Mesendoderm (in vitro differentiated cells): ENCODE data around the gene DNHD1.

Source experiments
- DNase-seq: peaks from one replicate; pipeline ENCODE4 v3.0.0; 2013
- H2AK5ac ChIP-seq: 2 replicates; pipeline ENCODE4 v1.6.1; 2013; ENCODE audit warnings: low read length, inconsistent platforms
- H2BK120ac ChIP-seq: 2 replicates; pipeline ENCODE4 v1.6.1; 2013; ENCODE audit warnings: low read depth, mild to moderate bottlenecking, low read length, moderate library complexity, mixed read lengths
- H2BK15ac ChIP-seq: replicated peaks from 2 replicates; pipeline ENCODE4 v1.6.1; 2013; ENCODE audit warnings: low read depth, mild to moderate bottlenecking, moderate library complexity
- H2BK5ac ChIP-seq: 2 replicates; pipeline ENCODE4 v1.6.1; 2013; ENCODE audit warnings: low read length, inconsistent platforms
- H3K18ac ChIP-seq: 2 replicates; pipeline ENCODE4 v1.6.1; 2013; ENCODE audit warnings: mild to moderate bottlenecking, low read length, mixed read lengths
- H3K23ac ChIP-seq: one replicate; pipeline ENCODE4 v1.6.1; 2013; ENCODE audit warnings: low read length
- H3K27ac ChIP-seq: 2 replicates; pipeline ENCODE4 v1.5.1; 2013; ENCODE audit warnings: low read depth, mild to moderate bottlenecking, inconsistent platforms, low read length, moderate library complexity
- H3K27me3 ChIP-seq: 2 replicates; pipeline ENCODE4 v1.6.1; 2013; ENCODE audit warnings: low read length, control low read depth, mild to moderate bottlenecking, inconsistent platforms; ENCODE audit not compliant: insufficient read depth, poor library complexity
- H3K36me3 ChIP-seq: 2 replicates; pipeline ENCODE4 v1.6.1; 2013; ENCODE audit warnings: low read length, inconsistent platforms; ENCODE audit not compliant: control insufficient read depth, insufficient read depth
- H3K4ac ChIP-seq: one replicate; pipeline ENCODE4 v1.6.1; 2013; ENCODE audit warnings: low read depth, mild to moderate bottlenecking, low read length, moderate library complexity
- H3K4me1 ChIP-seq: 2 replicates; pipeline ENCODE4 v1.6.1; 2013; ENCODE audit warnings: low read depth, low read length, inconsistent platforms; ENCODE audit not compliant: control insufficient read depth
- H3K4me2 ChIP-seq: 2 replicates; pipeline ENCODE4 v1.6.1; 2013; ENCODE audit warnings: low read length
- H3K4me3 ChIP-seq: 2 replicates; pipeline ENCODE4 v1.5.1; 2013; ENCODE audit warnings: mild to moderate bottlenecking, low read length
- H3K56ac ChIP-seq: one replicate; pipeline ENCODE4 v1.6.1; 2013; ENCODE audit warnings: low read length
- H3K79me1 ChIP-seq: 2 replicates; pipeline ENCODE4 v1.6.1; 2013; ENCODE audit warnings: low read length, inconsistent platforms
- H3K79me2 ChIP-seq: 2 replicates; pipeline ENCODE4 v1.6.1; 2013; ENCODE audit warnings: mild to moderate bottlenecking, low read length; ENCODE audit not compliant: control insufficient read depth, insufficient read depth
- H3K9ac ChIP-seq: 2 replicates; pipeline ENCODE4 v1.6.1; 2013; ENCODE audit warnings: low read length, inconsistent platforms
- H4K5ac ChIP-seq: one replicate; pipeline ENCODE4 v1.6.1; 2013; ENCODE audit warnings: low read length
- H4K8ac ChIP-seq: one replicate; pipeline ENCODE4 v1.6.1; 2013; ENCODE audit warnings: low read depth, mild to moderate bottlenecking, control low read depth, low read length, moderate library complexity
- WGBS: extraction: QIAGEN DNeasy Blood & Tissue Kit; methylation state at CpG from one replicate; pipeline ENCODE4 v1.1.7; 2013; ENCODE audit warnings: low lambda C conversion rate, missing lambda C conversion rate; ENCODE audit not compliant: insufficient coverage; ENCODE audit errors: extremely low coverage; 5-methylcytosine and 5-hydroxymethylcytosine counted together

Gene DNHD1

GRCh38 chr11:6475936-6476335, 21.1 kb upstream of the DNHD1 start:
- no peak overlapping the region for H4K8ac ChIP-seq
- no peak overlapping the region for H3K18ac ChIP-seq
- no CpG with 5 or more reads among the region's 5 CpGs for WGBS
- H3K79me1 ChIP-seq = peaks cover 21% of the 10 kb centered on the region
- no peak overlapping the region for H3K56ac ChIP-seq
- peak; percentile 68 for DNase-seq
- H4K5ac ChIP-seq = no peak overlapping the region
- no peak overlapping the region for H3K4ac ChIP-seq
- no peak overlapping the region for H3K4me3 ChIP-seq
- no peak overlapping the region for H3K23ac ChIP-seq
- H3K79me2 ChIP-seq = peaks cover 12% of the 10 kb centered on the region
- H3K27me3 ChIP-seq = no peaks in the 10 kb centered on the region
- no peak overlapping the region for H2BK15ac ChIP-seq
- no peak overlapping the region for H2AK5ac ChIP-seq
- H3K27ac ChIP-seq = no peak overlapping the region
- H3K4me1 ChIP-seq = peaks cover 6% of the 10 kb centered on the region
- H2BK120ac ChIP-seq = no peak overlapping the region
- no peak overlapping the region for H3K9ac ChIP-seq
- peaks cover 8% of the 10 kb centered on the region for H3K36me3 ChIP-seq
- H2BK5ac ChIP-seq = no peak overlapping the region
- no peak overlapping the region for H3K4me2 ChIP-seq

GRCh38 chr11:6476571-6476970, 20.5 kb upstream of the DNHD1 start:
- no peak for DNase-seq
- no peak overlapping the region for H3K27ac ChIP-seq
- H3K18ac ChIP-seq = no peak overlapping the region

GRCh38 chr11:6480299-6480914, 16.7 kb upstream of the DNHD1 start:
- Histone ChIP-seq H2AK5ac (peak overlapping the region; percentile 35), H3K4me1 (peaks cover 9% of the 10 kb centered on the region), H3K23ac (no peak overlapping the region), H3K27ac (no peak overlapping the region), H3K56ac (peak overlapping the region; percentile 94), H3K79me2 (peaks cover 34% of the 10 kb centered on the region), H3K36me3 (peaks cover 12% of the 10 kb centered on the region), H3K27me3 (no peaks in the 10 kb centered on the region), H3K18ac (no peak overlapping the region), H2BK120ac (no peak overlapping the region), H3K9ac (peak overlapping the region; percentile 80), H4K5ac (no peak overlapping the region), H3K4ac (peak overlapping the region; percentile 29), H3K4me3 (peak overlapping the region; percentile 92), H2BK15ac (no peak overlapping the region), H4K8ac (no peak overlapping the region), H2BK5ac (no peak overlapping the region), H3K79me1 (peaks cover 37% of the 10 kb centered on the region), H3K4me2 (peak overlapping the region; percentile 44)
- no peak for DNase-seq
- WGBS = no CpG with 5 or more reads among the region's 9 CpGs

More at GRCh38 chr11:6476571-6476970, 20.5 kb upstream of the DNHD1 start:
- Histone ChIP-seq H3K9ac (no peak overlapping the region), H2BK120ac (no peak overlapping the region), H4K8ac (no peak overlapping the region), H3K79me2 (peaks cover 15% of the 10 kb centered on the region), H4K5ac (no peak overlapping the region), H3K4me3 (no peak overlapping the region), H3K36me3 (peaks cover 8% of the 10 kb centered on the region), H3K27me3 (no peaks in the 10 kb centered on the region), H2BK5ac (no peak overlapping the region), H3K23ac (no peak overlapping the region), H3K79me1 (peaks cover 21% of the 10 kb centered on the region), H3K56ac (no peak overlapping the region), H3K4ac (no peak overlapping the region), H2AK5ac (no peak overlapping the region), H2BK15ac (no peak overlapping the region), H3K4me1 (peaks cover 6% of the 10 kb centered on the region), H3K4me2 (no peak overlapping the region)
- no CpG with 5 or more reads among the region's 4 CpGs for whole genome bisulfite sequencing

- H3K27ac ChIP-seq = peak within 1 kb of the TSS; percentile 62
- H2BK120ac ChIP-seq = no peak within 1 kb of the TSS
- H3K79me2 ChIP-seq = peaks cover 34% of the 10 kb centered on the region
- peak within 1 kb of the TSS; percentile 100 for H3K56ac ChIP-seq
- peak within 1 kb of the TSS; percentile 100 for H3K9ac ChIP-seq
- peaks cover 12% of the 10 kb centered on the region for H3K36me3 ChIP-seq
- peak within 1 kb of the TSS; percentile 99 for H3K4me2 ChIP-seq
- peak within 1 kb of the TSS; percentile 100 for H3K4me3 ChIP-seq
- H3K23ac ChIP-seq = peak within 1 kb of the TSS; percentile 6
- DNase-seq = peak; percentile 99
- H3K4me1 ChIP-seq = peaks cover 9% of the 10 kb centered on the region
- H3K4ac ChIP-seq = peak within 1 kb of the TSS; percentile 29
- WGBS = no CpG with 5 or more reads among the region's 66 CpGs
- H2BK15ac ChIP-seq = no peak within 1 kb of the TSS
- no peak within 1 kb of the TSS for H4K5ac ChIP-seq
- peak within 1 kb of the TSS; percentile 98 for H2AK5ac ChIP-seq
- peak within 1 kb of the TSS; percentile 65 for H2BK5ac ChIP-seq
- H3K18ac ChIP-seq = no peak within 1 kb of the TSS
- no peaks in the 10 kb centered on the region for H3K27me3 ChIP-seq
- H4K8ac ChIP-seq = no peak within 1 kb of the TSS
- peaks cover 37% of the 10 kb centered on the region for H3K79me1 ChIP-seq
Observed at GRCh38 chr11:6481012-6481923, 15.8 kb upstream of the DNHD1 start, which contains the start of the genes ARFIP2 and TIMM10B. TSS of gene ARFIP2 (minus strand) at chr11:6481331. CDS start at chr11:6480421, 910 bp downstream. TSS of gene TIMM10B (plus strand) at chr11:6481501. CDS start at chr11:6481517, 16 bp downstream.

- Histone ChIP-seq H3K56ac (peak overlapping the region; percentile 100), H3K79me1 (peaks cover 37% of the 10 kb centered on the region), H3K79me2 (peaks cover 34% of the 10 kb centered on the region), H3K9ac (peak overlapping the region; percentile 100), H3K4me3 (peak overlapping the region; percentile 100), H2BK120ac (no peak overlapping the region), H4K8ac (no peak overlapping the region), H3K23ac (no peak overlapping the region), H3K4me2 (peak overlapping the region; percentile 99), H2AK5ac (peak overlapping the region; percentile 98), H4K5ac (no peak overlapping the region), H3K18ac (no peak overlapping the region), H3K36me3 (peaks cover 11% of the 10 kb centered on the region), H2BK15ac (no peak overlapping the region), H3K27ac (no peak overlapping the region), H3K4me1 (peaks cover 9% of the 10 kb centered on the region), H2BK5ac (peak overlapping the region; percentile 65), H3K4ac (peak overlapping the region; percentile 25), H3K27me3 (no peaks in the 10 kb centered on the region)
- DNase-seq = no peak
- no CpG with 5 or more reads among the region's 13 CpGs for WGBS
Observed at GRCh38 chr11:6481924-6482275, 15.2 kb upstream of the DNHD1 start.
